Forelimb muscle (tissue), 1 donor: ENCODE measurements around the gene SEPTIN10. TPM values are rescaled to one million over a fixed set of nuclear protein-coding genes. Genes with fewer than 3 reads are reported as not detected.
"Not testable (repeated sequence)": the region's sequence is repeated elsewhere in the genome, so short reads cannot be mapped to it uniquely, and the experiment has no call there.

Experiments used
- DNase-seq: peaks from one replicate; pipeline ENCODE4 v3.0.0-alpha.2; 2013; ENCODE audit warnings: low read depth
- polyA plus RNA-seq: library from polyadenylated mRNA; unstranded; fragments of 120-200 nt; gene quantifications from one replicate; pipeline ENCODE4 v1.2.1, GENCODE V29; 2013; ENCODE audit not compliant: insufficient read length

The SEPTIN10 gene
- polyA plus RNA-seq: 75.9 TPM

DNA sequence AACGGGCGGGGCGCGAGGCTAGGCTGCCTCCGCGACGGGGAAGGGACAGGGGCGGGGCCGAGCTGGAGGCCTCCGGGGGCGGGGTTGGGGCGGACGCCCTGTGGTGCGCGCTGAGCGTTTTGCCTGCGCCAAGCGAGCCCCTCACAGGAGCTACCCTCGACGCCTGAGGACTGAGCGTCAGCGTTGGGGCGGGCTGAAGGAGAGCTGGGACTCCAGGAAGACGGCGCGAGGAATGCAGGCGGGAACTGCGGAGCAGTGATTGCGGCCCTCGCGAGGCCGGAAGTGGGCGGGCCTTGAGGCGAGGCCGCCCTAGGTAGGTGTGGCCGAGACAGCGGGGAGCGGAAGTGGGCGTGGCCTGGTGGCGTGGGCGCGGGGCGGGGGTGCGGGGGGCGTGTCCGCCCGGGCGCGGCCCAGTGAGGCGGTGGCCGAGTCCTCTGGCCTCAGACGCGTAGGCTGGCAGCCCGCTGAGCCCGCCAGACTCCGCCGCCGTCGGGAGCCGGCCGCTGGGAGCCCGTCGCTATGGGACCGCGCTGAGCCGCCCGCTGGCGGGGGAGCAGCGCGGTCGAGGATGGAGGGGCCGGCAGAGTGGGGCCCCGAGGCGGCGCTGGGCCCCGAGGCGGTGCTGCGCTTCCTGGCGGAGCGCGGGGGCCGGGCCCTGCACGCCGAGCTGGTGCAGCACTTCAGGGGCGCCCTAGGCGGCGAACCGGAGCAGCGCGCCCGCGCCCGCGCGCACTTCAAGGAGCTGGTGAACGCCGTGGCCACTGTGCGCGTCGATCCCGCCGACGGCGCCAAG, at the start of gene SEPTIN10, which contains the start of gene SOWAHC:
TSS of gene SEPTIN10 (minus strand) at position 45 of the 793 bp plus-strand sequence. CDS start 139 bp downstream, outside the sequence.
TSS of gene SOWAHC (plus strand) at position 443 of the 793 bp plus-strand sequence. CDS start at position 569, 126 bp downstream.
- peak; percentile 92 for DNase-seq

DNA sequence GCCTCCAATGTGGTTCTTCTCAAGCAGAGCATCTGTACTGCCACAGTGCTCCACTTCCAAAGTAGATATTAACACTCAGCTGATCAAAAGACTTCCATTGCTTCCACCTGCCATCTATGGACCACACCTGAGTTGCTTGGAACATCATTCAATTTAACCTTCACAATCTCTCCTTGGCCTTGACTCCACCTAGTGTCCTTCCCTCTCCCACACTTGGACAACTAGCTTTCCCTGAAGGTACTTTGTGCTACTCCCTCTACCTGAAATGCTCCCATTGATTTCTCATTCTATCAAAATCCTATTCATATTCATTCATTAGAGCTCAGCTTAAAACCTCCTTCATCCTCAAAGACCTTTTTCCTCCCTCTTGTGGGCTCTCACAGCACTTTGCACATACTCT, 49.1 kb upstream of the SEPTIN10 start:
- no peak for DNase-seq

DNA sequence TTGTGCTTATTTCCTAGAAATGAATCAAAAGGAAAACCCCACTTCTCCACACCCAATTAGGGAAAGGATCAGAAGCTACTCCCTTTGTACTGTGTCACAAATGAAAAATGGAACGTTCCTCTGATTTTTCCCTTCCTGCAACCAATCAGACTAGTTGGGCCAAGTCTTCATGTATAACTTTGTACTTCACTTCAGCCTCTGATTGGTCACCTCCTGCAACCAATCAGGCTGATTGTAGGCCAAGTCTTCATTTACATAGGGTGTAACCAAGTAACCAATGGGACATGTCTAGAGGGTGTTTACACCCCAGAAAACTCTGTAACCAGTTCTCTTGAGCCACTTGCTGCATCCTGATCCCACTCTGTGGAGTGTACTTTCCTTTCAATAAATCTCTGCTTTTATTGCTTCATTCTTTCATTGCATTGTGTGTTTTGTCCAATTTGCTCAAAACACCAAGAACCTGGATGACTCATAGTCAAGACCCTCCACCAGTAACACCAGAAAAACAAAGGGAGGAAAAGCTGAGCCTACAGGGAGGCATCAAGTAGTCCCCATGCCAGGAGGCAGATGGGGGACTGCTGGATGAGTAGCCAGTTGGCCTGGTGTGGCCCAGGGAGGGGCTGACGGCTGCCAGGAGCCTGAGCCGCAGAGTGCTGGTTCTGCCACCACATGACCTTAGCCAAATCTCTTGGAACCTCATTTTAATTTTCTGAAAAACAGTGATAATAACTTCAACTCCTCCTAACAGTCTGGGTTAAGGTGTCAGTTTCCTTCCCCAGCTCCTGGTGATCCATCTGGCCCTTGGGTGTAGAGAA, 46.5 kb upstream of the SEPTIN10 start:
- no peak for DNase-seq

DNA sequence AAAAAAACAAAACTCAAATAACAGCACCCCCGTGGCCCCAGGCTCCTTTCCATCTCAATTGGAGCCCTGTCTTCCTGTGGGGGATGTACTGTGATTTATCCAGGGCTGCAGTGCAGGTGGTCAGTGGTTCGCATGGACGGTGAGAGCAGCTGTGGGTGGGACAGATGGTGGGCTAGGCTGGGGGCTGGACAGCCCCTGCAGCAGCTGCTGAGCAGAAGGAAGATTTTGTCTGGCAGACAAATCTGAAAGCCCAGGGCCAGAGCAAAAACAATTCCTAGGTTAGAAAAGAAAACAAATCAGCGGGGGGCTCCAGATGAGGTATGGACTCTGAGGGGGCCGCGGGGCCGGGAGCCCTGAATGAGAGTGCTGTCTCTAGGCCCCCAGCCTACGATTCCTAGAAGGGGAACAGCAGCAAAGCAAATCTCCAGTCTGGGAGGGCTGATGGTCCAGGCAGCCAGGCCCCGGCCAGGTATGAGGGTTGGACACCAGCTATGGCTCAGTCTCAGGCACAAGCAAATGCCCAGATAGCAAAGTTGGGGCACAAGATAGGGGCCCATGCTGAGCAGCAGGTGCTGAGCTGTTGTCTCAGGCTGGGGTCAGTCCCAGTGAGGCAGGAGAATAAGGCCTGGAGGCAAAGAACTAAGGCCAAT, 45.8 kb upstream of the SEPTIN10 start:
- DNase-seq: no peak

DNA sequence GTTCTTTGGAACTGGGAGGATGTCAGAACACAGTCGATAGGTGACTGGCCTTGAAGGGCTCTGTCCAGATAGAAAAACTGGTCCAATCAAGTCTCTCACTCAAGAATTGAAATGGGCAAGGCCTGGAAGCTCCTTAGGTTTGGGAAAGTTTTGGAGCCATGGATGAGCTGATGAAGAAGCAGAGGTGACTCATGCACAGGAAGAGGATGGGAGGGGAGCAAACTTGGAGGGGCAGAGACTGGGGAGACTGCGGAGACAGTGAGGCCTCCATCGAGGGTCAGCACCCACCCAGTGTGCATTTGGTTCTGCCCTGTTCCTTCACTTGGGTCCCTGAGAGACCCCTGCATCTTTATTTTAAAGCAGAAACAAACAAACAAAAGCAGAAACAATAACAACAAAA, 41.5 kb upstream of the SEPTIN10 start:
- no peak for DNase-seq

DNA sequence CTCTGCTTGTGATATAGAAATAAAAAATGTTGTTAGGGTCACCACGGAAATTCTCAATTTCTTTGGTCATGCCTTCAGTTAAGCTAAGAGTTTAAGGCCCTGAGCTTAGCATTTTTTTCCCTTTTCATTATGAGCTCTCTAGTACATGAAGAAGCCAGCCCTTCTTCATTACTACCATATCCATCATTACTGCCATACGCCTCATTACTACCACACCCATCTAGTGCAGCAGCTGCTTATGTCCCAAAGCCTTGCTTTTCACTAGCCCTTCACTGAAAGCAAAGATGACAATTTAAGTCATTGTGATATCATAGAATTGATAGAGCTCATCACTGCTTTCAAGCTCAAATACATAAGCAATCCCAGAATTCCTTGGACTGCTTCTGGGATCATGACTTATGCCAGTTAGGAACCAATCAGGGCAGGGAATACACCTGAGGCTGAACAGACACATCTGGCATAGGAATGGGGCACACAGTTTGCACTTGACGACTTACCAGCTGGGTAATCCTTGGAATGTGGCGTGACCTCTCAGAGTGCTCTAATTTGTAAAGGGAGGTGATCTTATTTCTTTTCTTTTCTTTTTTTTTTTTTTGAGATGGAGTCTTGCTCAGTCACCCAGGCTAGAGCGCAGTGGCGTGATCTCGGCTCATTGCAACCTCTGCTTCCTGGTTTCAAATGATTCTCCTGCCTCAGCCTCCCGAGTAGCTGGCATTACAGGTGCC, 40.7 kb upstream of the SEPTIN10 start:
- DNase-seq: no peak

DNA sequence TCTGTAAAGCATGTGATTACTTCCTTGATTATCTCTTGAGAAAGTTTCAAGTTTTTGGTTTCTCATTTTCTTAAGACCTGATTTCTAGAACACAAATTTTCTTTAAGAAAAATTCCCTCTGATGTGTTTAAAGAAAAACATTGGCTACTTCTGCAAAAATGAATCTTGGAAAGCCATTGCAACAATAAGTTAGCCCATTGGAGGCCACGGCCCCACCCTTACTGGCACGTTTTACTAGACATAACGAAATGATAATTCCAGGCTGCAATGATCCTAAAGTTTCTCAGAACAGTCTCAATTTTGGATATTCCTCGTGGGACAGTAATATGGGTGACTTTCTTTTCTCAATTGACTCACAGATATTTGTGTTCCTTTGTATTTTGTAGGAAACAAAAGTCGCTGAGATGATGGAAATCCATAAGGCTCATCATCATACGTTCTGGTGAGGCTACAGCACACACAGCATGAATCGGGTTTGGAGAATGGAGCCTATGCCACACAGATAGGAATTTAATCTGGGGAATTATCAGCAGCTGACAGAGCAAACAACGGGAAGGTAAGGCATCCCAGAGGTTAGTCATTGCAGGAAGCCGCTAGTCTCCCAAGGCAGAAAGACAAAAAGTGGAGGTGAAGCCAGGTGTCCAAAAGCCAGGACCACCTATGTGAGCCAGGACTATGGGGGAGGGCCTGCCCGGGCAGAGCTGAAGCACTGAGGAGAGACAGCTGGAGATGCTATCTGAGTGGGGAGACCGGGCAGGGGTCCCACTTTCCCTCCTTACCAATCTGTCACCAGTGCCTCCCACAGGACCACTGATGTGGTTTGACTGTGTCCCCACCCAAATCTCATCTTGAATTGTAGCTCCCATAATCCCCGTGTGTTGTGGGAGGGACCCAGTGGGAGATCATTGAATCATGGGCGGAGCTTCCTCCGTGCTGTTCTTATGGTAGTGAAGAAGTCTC, 36.2 kb upstream of the SEPTIN10 start:
- DNase-seq: no peak

DNA sequence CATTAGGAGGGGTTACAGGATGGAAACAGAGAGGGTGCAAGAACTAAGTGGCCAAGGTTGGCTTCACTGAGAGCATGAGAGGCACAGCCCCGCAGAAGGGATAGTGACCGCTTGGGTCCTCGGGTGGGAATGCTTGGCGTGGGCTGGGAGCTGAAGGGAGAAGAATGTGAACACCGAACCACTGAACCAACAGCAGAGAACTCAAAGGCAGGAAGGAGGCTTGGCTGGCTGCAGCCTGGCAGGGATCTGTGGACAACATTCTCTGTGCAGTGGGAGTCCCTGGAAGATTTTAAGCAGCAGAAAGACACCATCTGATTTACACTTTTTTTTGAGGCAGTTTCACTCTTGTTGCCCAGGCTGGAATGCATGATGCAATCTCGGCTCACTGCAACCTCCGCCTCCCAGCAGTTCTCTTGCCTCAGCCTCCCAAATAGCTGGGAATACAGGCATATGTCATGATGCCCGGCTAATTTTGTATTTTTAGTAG, 34.3 kb upstream of the SEPTIN10 start:
- DNase-seq: no peak

DNA sequence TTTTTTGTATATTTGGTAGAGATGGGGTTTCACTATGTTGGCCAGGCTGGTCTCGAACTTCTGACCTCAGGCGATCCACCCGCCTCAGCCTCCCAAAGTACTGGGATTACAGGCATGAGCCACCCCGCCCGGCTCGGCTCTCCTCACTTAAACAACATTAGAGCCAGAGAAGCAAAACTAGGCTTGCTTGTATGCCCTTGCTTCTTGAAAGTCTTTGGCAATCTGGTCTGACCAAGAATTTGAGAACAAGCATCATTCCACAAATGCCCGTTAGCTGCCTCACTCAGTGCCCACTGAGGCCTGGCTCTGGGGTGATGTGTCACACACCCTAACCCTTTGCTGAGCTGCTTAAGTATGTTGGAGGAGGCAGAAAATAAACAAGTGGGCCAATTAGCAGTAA, 33.9 kb upstream of the SEPTIN10 start:
- no peak for DNase-seq

DNA sequence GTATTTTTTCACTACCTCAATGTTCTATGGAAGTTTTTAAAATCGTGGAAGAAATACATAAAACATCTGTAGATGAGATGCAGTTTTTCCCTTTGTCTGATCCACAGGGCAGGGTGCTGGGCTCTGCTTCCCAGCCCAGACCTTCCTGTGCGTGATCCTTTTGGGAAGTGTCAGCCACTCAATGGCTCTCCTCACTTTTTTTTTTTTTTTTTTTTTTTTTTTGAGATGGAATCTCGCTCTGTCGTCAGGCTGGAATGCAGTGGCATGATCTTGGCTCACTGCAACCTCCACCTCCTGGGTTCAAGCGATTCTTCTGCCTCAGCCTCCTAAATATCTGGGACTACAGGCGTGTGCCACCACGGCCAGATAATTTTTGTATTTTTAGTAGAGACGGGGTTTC, 33.2 kb upstream of the SEPTIN10 start:
- DNase-seq: no peak

DNA sequence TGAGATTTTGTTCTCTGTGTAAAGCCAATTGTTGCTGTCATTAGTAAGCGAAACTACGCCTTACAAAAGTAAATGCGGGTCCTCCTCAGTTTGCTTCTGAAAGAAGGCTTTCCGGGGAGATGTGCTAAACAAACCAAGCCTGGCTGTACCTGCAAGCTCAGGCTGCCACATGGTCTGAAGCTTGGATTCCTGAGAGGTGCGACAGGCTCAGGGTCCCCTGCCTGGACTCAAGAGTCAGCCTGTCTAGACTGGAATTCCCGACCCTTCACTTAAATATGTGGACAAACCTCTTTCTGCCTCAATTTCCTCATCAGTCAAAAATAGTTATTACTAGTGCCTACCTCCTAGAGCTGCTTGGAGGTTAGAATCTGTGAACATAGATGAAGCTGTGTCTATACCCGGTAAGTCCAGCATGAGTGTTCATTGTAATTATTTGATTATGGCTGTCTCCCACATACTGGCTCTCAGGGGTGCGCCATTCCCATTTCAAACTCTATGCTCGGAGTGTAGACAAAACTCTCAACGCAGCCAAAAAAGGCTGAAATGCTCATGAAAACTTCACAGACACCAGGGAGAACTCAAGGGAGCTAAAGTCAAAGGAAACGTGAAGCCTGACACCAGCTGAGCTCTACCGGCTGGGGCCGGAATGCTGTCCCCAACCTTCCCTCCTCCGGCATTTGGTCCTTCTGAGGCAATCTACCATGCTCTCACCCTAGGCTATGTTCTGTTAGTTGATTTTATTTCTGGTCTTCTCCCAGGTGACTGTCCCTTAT, 31.8 kb upstream of the SEPTIN10 start:
- no peak for DNase-seq

DNA sequence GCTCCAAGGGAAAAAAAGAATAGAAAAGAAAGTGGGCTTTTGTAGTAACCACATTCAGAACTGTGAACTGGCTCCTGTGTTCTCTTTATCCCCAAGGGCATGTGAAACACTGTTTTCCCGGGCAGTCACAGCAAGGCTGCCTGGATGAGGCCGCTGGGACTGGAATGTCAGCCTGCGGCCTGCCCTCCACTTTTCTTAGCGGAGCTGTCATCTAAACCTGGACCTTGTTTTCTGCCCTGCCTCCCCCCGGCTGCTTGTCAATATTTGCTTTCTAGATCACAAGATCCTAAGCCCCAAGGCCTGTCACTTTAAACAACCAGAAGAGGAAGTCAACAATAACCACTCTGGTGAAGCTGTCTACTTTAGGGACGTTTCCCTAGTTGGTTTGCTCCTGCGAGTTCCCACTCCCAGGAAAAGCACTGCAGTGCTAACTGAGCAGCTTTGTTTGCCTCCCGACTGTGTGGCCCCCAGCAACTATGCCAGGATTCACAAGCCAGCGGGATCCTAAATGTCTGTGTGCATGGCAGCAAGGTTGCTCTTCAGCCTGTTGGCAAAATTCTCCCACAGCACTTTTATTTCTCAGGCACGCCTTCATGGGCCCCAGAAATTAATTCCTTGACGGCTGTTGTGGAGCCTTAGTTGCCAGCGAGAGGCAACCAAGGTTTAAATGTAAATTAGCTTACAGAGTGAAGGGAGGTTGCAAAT, 31.0 kb upstream of the SEPTIN10 start:
- no peak for DNase-seq

DNA sequence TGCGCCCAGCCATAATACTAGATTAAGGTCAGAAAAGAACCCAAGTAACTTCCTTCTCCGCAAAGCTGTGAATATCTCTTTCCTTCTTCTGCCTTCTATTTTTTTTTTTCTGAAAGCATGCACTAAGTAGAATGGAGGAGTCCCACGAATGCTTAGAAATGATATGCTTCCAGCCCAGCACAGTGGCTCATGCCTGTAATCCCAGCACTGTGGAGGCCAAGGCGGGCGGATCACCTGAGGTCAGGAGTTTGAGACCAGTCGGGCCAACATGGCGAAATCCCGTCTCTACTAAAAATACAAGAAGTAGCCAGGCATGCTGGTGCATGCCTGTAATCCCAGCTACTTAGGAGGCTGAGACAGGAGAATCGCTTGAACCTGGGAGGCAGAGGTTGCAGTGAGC, 26.2 kb upstream of the SEPTIN10 start:
- DNase-seq: not testable (repeated sequence)

DNA sequence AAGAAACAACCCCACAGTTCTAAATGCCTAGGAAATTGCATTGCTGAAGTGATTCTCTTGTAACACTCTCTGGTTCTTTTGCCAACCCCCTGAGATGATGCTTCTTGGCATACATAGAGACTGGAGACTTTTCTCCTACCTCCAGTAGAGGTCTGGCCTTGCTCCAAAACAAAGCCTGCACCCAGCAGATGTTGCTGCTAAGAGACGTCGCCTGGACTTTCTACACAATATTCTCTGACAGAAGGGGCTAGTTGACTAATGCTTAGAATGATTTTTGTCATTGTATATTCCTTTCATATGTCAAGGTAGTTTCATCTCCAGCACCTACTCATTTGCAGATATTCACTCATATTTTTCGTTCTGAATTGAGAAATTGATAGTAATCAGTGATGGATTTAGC, 25.0 kb upstream of the SEPTIN10 start:
- no peak for DNase-seq

DNA sequence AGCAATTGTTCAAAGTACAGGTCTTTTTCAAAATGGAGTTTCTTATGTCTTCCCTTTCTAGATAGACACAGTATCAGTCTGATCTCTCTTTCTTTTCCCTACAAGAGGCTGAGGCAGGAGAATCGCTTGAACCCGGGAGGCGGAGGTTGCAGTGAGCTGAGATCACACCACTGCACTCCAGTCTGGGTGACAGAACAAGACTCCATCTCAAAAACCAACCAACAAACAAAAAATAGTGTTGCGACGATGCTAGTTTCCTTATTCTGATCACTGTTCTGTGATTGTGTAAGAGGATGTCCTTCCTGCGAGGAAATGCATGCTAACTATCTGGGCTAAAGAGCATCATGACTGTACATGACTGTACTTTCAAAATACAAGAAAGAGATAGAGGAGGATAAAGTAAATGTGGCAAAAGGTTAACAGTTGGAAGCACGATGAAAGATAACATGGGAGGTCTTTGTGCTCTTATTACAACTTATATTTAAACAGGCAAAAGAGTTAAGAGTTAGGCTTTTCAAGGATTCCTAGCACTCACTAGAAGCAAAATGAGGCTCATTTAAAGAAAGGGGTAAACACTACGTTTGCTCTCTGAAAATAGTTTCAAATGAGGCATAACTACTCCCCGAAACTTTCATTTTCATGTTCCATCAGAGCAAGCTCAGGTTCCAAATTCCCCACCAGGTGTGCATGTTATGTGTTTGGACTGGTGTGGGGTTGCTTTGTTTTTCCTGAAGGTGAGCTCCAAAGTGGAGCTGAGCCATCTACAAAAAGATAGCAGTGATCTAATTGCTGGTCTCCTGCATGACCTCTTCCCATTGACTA, 24.2 kb upstream of the SEPTIN10 start:
- no peak for DNase-seq

DNA sequence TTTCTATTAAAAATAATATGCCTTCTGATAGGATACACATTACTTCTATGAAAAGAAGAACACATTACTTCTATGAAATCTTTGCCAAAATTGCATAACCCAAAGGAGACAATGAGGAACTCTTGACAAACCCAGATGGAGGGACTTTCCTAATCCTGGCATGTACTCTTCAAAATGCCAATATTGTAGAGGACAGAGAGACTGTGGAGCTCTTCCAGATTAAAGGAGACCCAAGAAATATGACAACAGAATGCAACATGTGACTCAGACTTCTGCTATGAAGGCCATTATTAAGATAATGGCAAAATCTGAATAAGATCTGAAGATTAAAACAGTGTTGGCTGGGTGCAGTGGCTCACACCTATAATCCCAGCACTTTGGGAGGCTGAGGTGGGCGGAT, 22.6 kb upstream of the SEPTIN10 start:
- DNase-seq: no peak

DNA sequence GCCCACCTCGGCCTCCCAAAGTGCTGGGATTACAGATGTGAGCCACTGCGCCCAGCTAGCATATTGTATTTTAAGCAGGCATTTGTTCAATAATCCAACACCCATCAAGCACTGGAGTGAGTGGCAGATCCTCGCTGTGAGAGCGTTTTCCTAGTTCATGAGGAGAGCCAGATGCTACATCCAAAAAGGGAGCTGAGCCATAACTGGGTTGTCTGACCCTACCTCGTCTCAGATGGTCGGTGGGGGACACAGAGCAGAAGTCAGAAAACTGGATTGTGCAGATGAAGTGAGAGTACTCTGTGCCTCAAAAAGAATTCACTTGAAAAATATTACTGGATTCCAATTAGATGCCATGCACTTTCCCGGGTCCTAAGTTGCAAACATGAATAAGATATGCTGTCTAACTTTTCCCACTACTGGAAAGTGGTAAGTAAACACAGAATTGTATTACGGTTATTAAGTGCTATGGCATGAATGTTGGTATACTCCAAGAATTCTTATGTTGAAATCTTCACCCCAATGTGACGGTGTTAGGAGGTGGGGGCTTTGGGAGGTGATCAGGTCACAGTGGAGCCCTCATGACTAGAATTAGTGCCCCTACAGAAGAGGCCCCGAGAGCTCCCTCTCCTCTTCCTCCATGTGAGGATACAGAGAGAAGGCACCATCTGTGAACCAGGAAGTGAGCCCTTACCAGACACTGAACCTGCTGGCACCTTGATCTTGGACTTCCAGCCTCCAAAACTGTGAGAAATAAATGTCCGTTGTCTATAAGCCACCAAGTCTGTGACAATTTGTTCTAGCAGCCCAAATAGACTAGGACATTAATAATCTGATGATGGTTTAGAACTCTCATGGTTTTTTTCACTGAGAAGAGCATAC, 21.9 kb upstream of the SEPTIN10 start:
- DNase-seq: no peak
